Measurements from ENCODE around the gene AKR1D1. TPM values are rescaled to one million over a fixed set of nuclear protein-coding genes. Genes with fewer than 3 reads are reported as not detected.

The AKR1D1 gene
- total RNA-seq = under 1 TPM in 1 of 4 donors, not detected in 3; 0.20 TPM

- ATAC-seq (no peak), DNase-seq (no peak)
- no peak within 1 kb of the TSS for H3K27ac ChIP-seq
- in situ Hi-C loops (cut with MboI; ENCODE audit: low sequenced_read_pairs in 4 of 4) = no loop called here
- H3K36me3 ChIP-seq = no peaks in the 10 kb centered on the region
- TF ChIP-seq CTCF (IDR thresholded peaks at IDR 0.05 in 4 of 5, conservative IDR thresholded peaks at IDR 0.05 in 1 of 5) = no peak
- TF ChIP-seq POLR2A (IDR thresholded peaks at IDR 0.05) = no peak
- H3K4me3 ChIP-seq = no peak within 1 kb of the TSS
- H3K27me3 ChIP-seq = no peaks in the 10 kb centered on the region
- no peaks in the 10 kb centered on the region for H3K4me1 ChIP-seq
- H3K9me3 ChIP-seq = no peaks in the 10 kb centered on the region
- intact Hi-C loops (cut with DNase I; ENCODE audit: low total_unique reads) = no loop called here
Measured at GRCh38 chr7:138076196-138076595, at the start of gene AKR1D1. TSS of gene AKR1D1 (plus strand) at chr7:138076459. CDS start at chr7:138076519, 60 bp downstream.

- no peak overlapping the region for H3K27ac ChIP-seq
- DNase-seq (no peak), ATAC-seq (no peak)
- H3K36me3 ChIP-seq = no peaks in the 10 kb centered on the region
- H3K4me3 ChIP-seq = no peak overlapping the region
- in situ Hi-C loops (cut with MboI; ENCODE audit: low sequenced_read_pairs in 4 of 4) = no loop called here
- no peaks in the 10 kb centered on the region for H3K27me3 ChIP-seq
- TF ChIP-seq CTCF (IDR thresholded peaks at IDR 0.05 in 4 of 5, conservative IDR thresholded peaks at IDR 0.05 in 1 of 5) (no peak), POLR2A (IDR thresholded peaks at IDR 0.05) (no peak)
- intact Hi-C loops (cut with DNase I; ENCODE audit: low total_unique reads) = no loop called here
- H3K9me3 ChIP-seq = no peaks in the 10 kb centered on the region
- no peaks in the 10 kb centered on the region for H3K4me1 ChIP-seq
Measured at GRCh38 chr7:138027100-138027499, 49.2 kb upstream of the AKR1D1 start.

GRCh38 chr7:138029126-138029525 lies 47.1 kb upstream of the AKR1D1 start:
- no peak for DNase-seq
- Histone ChIP-seq H3K4me3 (no peak overlapping the region), H3K4me1 (no peaks in the 10 kb centered on the region), H3K27me3 (no peaks in the 10 kb centered on the region), H3K9me3 (no peaks in the 10 kb centered on the region), H3K36me3 (no peaks in the 10 kb centered on the region), H3K27ac (no peak overlapping the region)
- intact Hi-C loops (cut with DNase I; ENCODE audit: low total_unique reads) (no loop called here), in situ Hi-C loops (cut with MboI; ENCODE audit: low sequenced_read_pairs in 4 of 4) (no loop called here)
- no peak for ATAC-seq
- TF ChIP-seq CTCF (IDR thresholded peaks at IDR 0.05 in 4 of 5, conservative IDR thresholded peaks at IDR 0.05 in 1 of 5) = no peak
- no peak for TF ChIP-seq POLR2A (IDR thresholded peaks at IDR 0.05)

- Histone ChIP-seq H3K9me3 (no peaks in the 10 kb centered on the region), H3K36me3 (no peaks in the 10 kb centered on the region), H3K4me1 (no peaks in the 10 kb centered on the region), H3K27ac (no peak overlapping the region), H3K4me3 (no peak overlapping the region), H3K27me3 (no peaks in the 10 kb centered on the region)
- DNase-seq (no peak), ATAC-seq (no peak)
- TF ChIP-seq POLR2A (IDR thresholded peaks at IDR 0.05) (no peak), CTCF (IDR thresholded peaks at IDR 0.05 in 4 of 5, conservative IDR thresholded peaks at IDR 0.05 in 1 of 5) (no peak)
- intact Hi-C loops (cut with DNase I; ENCODE audit: low total_unique reads) (no loop called here), in situ Hi-C loops (cut with MboI; ENCODE audit: low sequenced_read_pairs in 4 of 4) (no loop called here)
Measured at GRCh38 chr7:138029941-138030340, 46.3 kb upstream of the AKR1D1 start.

GRCh38 chr7:138030679-138031351 lies 45.4 kb upstream of the AKR1D1 start:
- Histone ChIP-seq H3K9me3 (no peaks in the 10 kb centered on the region), H3K27me3 (no peaks in the 10 kb centered on the region), H3K4me1 (no peaks in the 10 kb centered on the region), H3K36me3 (no peaks in the 10 kb centered on the region), H3K27ac (no peak overlapping the region), H3K4me3 (no peak overlapping the region)
- intact Hi-C loops (cut with DNase I; ENCODE audit: low total_unique reads) (no loop called here), in situ Hi-C loops (cut with MboI; ENCODE audit: low sequenced_read_pairs in 4 of 4) (no loop called here)
- DNase-seq (no peak), ATAC-seq (no peak)
- TF ChIP-seq CTCF (IDR thresholded peaks at IDR 0.05 in 4 of 5, conservative IDR thresholded peaks at IDR 0.05 in 1 of 5) (no peak), POLR2A (IDR thresholded peaks at IDR 0.05) (no peak)

Measured in gastrocnemius medialis (tissue), 4 donors.